BE2C (cell line): ENCODE results near the gene THBS2.
"Not testable (repeated sequence)": the region's sequence is repeated elsewhere in the genome, so short reads cannot be mapped to it uniquely, and the experiment has no call there.

ENCODE experiments used
- DNase-seq: peaks from one replicate; pipeline ENCODE4 v3.0.0-alpha.2; 2020
- H3K27me3 ChIP-seq: fragments of 250-450 bp; sonication (Bioruptor Pico); 2 replicates; pipeline ENCODE4 v1.5.1; 2020; ENCODE audit warnings: mild to moderate bottlenecking
- H3K36me3 ChIP-seq: fragments of 250-450 bp; sonication (Bioruptor Pico); 2 replicates; pipeline ENCODE4 v1.5.1; 2020; ENCODE audit warnings: mild to moderate bottlenecking
- H3K4me1 ChIP-seq: fragments of 250-450 bp; sonication (Bioruptor Pico); 2 replicates; pipeline ENCODE4 v1.5.1; 2020
- H3K4me3 ChIP-seq: 2 replicates; pipeline ENCODE4 v1.5.1; 2011; ENCODE audit warnings: low read depth, low read length
- H3K9me3 ChIP-seq: fragments of 250-450 bp; sonication (Bioruptor Pico); 2 replicates; pipeline ENCODE4 v1.5.1; 2020
- CTCF ChIP-seq: IDR thresholded peaks from 2 replicates; pipeline ENCODE4 v1.5.1; 2012; ENCODE audit warnings: mild to moderate bottlenecking, low read depth, low read length

Gene THBS2

GRCh38 chr6:169185011-169185521, 68.6 kb downstream of the THBS2 start:
- Histone ChIP-seq H3K27me3 (no peaks in the 10 kb centered on the region), H3K36me3 (no peaks in the 10 kb centered on the region), H3K4me1 (no peaks in the 10 kb centered on the region), H3K9me3 (no peaks in the 10 kb centered on the region; the same call in 1 of the 2 replicates), H3K4me3 (no peak overlapping the region)
- TF ChIP-seq CTCF, result no peak
- no peak for DNase-seq

GRCh38 chr6:169184419-169184818, 69.2 kb downstream of the THBS2 start:
- Histone ChIP-seq H3K4me1 (no peaks in the 10 kb centered on the region), H3K9me3 (no peaks in the 10 kb centered on the region; the same call in 1 of the 2 replicates), H3K36me3 (no peaks in the 10 kb centered on the region), H3K4me3 (no peak overlapping the region), H3K27me3 (no peaks in the 10 kb centered on the region)
- DNase-seq, result no peak
- TF ChIP-seq CTCF, result no peak

- no peak for DNase-seq
- no peak for TF ChIP-seq CTCF
- Histone ChIP-seq H3K9me3 (no peaks in the 10 kb centered on the region; the same call in 1 of the 2 replicates), H3K4me3 (no peak overlapping the region), H3K27me3 (no peaks in the 10 kb centered on the region), H3K4me1 (no peaks in the 10 kb centered on the region), H3K36me3 (no peaks in the 10 kb centered on the region)
Observed at GRCh38 chr6:169183233-169183632, 70.4 kb downstream of the THBS2 start.

- not testable (repeated sequence) for H3K4me1 ChIP-seq, DNase-seq, H3K36me3 ChIP-seq, H3K4me3 ChIP-seq, H3K9me3 ChIP-seq, H3K27me3 ChIP-seq
Observed at GRCh38 chr6:169179831-169180230, 73.8 kb downstream of the THBS2 start.

GRCh38 chr6:169177516-169178166, 76.0 kb downstream of the THBS2 start:
- H3K4me1 ChIP-seq, result no peaks in the 10 kb centered on the region
- TF ChIP-seq CTCF, result no peak
- DNase-seq, result no peak
- H3K27me3 ChIP-seq, result no peaks in the 10 kb centered on the region
- H3K9me3 ChIP-seq, result no peaks in the 10 kb centered on the region
- H3K36me3 ChIP-seq, result no peaks in the 10 kb centered on the region
- H3K4me3 ChIP-seq, result no peak overlapping the region

GRCh38 chr6:169176361-169176991, 77.2 kb downstream of the THBS2 start:
- Histone ChIP-seq H3K9me3 (no peaks in the 10 kb centered on the region), H3K4me3 (no peak overlapping the region), H3K36me3 (no peaks in the 10 kb centered on the region), H3K27me3 (no peaks in the 10 kb centered on the region), H3K4me1 (no peaks in the 10 kb centered on the region)
- TF ChIP-seq CTCF, result no peak
- no peak for DNase-seq
